GM10266 (cell line): ENCODE results near the gene SULT1A3.
"Not testable (repeated sequence)": the region's sequence is repeated elsewhere in the genome, so short reads cannot be mapped to it uniquely, and the experiment has no call there.

Source experiments
- DNase-seq: peaks from one replicate; pipeline ENCODE4 v3.0.0; 2012; ENCODE audit errors: extremely low spot score

Gene SULT1A3

GRCh38 chr16:30199608-30200343 is 721 bp downstream of the SULT1A3 start:
- DNase-seq, result not testable (repeated sequence)

GRCh38 chr16:30205541-30206236 is 6.6 kb downstream of the SULT1A3 start:
- DNase-seq, result not testable (repeated sequence)

- DNase-seq, result not testable (repeated sequence)
Measured at GRCh38 chr16:30206252-30206651, 7.2 kb downstream of the SULT1A3 start.

GRCh38 chr16:30207063-30207704 is 8.1 kb downstream of the SULT1A3 start:
- not testable (repeated sequence) for DNase-seq

- not testable (repeated sequence) for DNase-seq
Measured at GRCh38 chr16:30209032-30209431, 10.0 kb downstream of the SULT1A3 start.

GRCh38 chr16:30211414-30211813 is 12.4 kb downstream of the SULT1A3 start:
- not testable (repeated sequence) for DNase-seq

GRCh38 chr16:30217082-30217481 is 18.0 kb downstream of the SULT1A3 start:
- not testable (repeated sequence) for DNase-seq

- DNase-seq, result not testable (repeated sequence)
Measured at GRCh38 chr16:30248379-30248778, 49.3 kb downstream of the SULT1A3 start, which contains the start of gene NPIPB13. TSS of gene NPIPB13 (minus strand) at chr16:30248479. CDS start at chr16:30245573, 2,906 bp downstream.
